K562 (cell line): ENCODE data around the gene TRIM24. TPM values are rescaled to one million over a fixed set of nuclear protein-coding genes. Genes with fewer than 3 reads are reported as not detected.

Source experiments
- ADNP ChIP-seq: fragments of 200-800 bp; sonication (Bioruptor generic); IDR thresholded peaks from 2 replicates; pipeline ENCODE4 v1.6.1; 2016; ENCODE audit warnings: missing genetic modification characterization, missing compliant biosample characterization
- BRD4 ChIP-seq: fragments of 200-600 bp; sonication (generic); IDR thresholded peaks from 2 replicates; pipeline ENCODE4 v1.6.1; 2017; ENCODE audit warnings: inconsistent platforms
- CBFA2T3 ChIP-seq: fragments of 450-650 bp; IDR thresholded peaks from 2 replicates; pipeline ENCODE4 v1.6.1; 2017
- DACH1 ChIP-seq: fragments of 450-650 bp; IDR thresholded peaks from 2 replicates; pipeline ENCODE4 v1.6.1; 2018; ENCODE audit not compliant: partially characterized antibody
- KLF10 ChIP-seq: fragments of 250-450 bp; sonication (Bioruptor Pico); IDR thresholded peaks from 2 replicates; pipeline ENCODE4 v1.6.1; 2021; ENCODE audit warnings: matching md5 sums
- PCBP1 ChIP-seq: fragments of 200-400 bp; formaldehyde crosslinking; IDR thresholded peaks from 2 replicates; pipeline ENCODE4 v1.6.1; 2018; ENCODE audit warnings: mild to moderate bottlenecking, low read depth, low read length; ENCODE audit not compliant: poor library complexity, severe bottlenecking
- POLR2G ChIP-seq: fragments of 200-400 bp; formaldehyde crosslinking; IDR thresholded peaks from 2 replicates; pipeline ENCODE4 v1.6.1; 2017; ENCODE audit warnings: low read depth, mild to moderate bottlenecking, antibody characterized with exemption, low read length, moderate library complexity
- SIN3A ChIP-seq, 2 experiments: fragments of 150-350 bp in 1 of 2; IDR thresholded peaks; 2 replicates each; pipeline ENCODE4 v1.6.1; 2011 to 2016; ENCODE audit warnings: borderline replicate concordance in 2 of 2, low read depth in 2 of 2, low read length in 2 of 2, mild to moderate bottlenecking in 2 of 2, moderate library complexity in 2 of 2; ENCODE audit not compliant: control insufficient read depth in 1 of 2
- ZNF408 ChIP-seq: fragments of 250-450 bp; sonication (Bioruptor Pico); IDR thresholded peaks from 2 replicates; pipeline ENCODE4 v1.4.0; 2020; ENCODE audit warnings: low read depth, mild to moderate bottlenecking, moderate library complexity
- polyA plus RNA-seq, 8 experiments: library from polyadenylated mRNA; depleted of rRNA in 4 of 8; stranded (reverse) in 5 of 8; unstranded in 3 of 8; fragments of >200 nt; fragmentation: Nextera tagmentation in 2 of 8; fragmentation: Illumina TruSeq in 1 of 8; extraction: Ambion mirVana in 2 of 8; extraction: Trizol in 1 of 8; gene quantifications; 2 replicates each; pipeline versions ENCODE4 v1.2.1 to v1.2.3, GENCODE V29; 2011 to 2014; ENCODE audit warnings: inconsistent platforms in 1 of 8, missing spikeins in 1 of 8
- total RNA-seq, 7 experiments: library from RNA; depleted of rRNA in 6 of 7; stranded (reverse); fragments of >200 nt in 6 of 7; fragmentation: Illumina TruSeq in 2 of 7; extraction: Trizol in 2 of 7; gene quantifications; 2 replicates each; pipeline versions ENCODE4 v1.2.1 to v1.2.3, GENCODE V29; 2011 to 2021; ENCODE audit warnings: low replicate concordance in 1 of 7
- TF ChIP-seq, protein P1 (sequence below): conservative IDR thresholded peaks from 2 replicates; pipeline ENCODE4 v1.6.1; 2011; ENCODE audit warnings: low read depth, mild to moderate bottlenecking, low read length; ENCODE audit not compliant: control insufficient read depth
- TF ChIP-seq, protein P2 (sequence below): fragments of 450-650 bp; IDR thresholded peaks from 2 replicates; pipeline ENCODE4 v1.6.1; 2017; ENCODE audit warnings: antibody characterized with exemption, mild to moderate bottlenecking
- TF ChIP-seq, protein P3 (sequence below): fragments of 200-800 bp; sonication (Bioruptor generic); IDR thresholded peaks from 2 replicates; pipeline ENCODE4 v1.6.1; 2016; ENCODE audit warnings: missing genetic modification characterization, missing compliant biosample characterization
- TF ChIP-seq, protein P4 (sequence below): fragments of 450-650 bp; IDR thresholded peaks from 2 replicates; pipeline ENCODE4 v1.6.1; 2016; ENCODE audit warnings: missing biosample characterization, missing genetic modification characterization

The TRIM24 gene
- total and polyA plus RNA-seq, 9 of the 15 experiments (the other 6 are each of a cell fraction or from before 2014, with no cell fraction given) = 13.4 to 74.0 (median 41.7) TPM

DNA sequence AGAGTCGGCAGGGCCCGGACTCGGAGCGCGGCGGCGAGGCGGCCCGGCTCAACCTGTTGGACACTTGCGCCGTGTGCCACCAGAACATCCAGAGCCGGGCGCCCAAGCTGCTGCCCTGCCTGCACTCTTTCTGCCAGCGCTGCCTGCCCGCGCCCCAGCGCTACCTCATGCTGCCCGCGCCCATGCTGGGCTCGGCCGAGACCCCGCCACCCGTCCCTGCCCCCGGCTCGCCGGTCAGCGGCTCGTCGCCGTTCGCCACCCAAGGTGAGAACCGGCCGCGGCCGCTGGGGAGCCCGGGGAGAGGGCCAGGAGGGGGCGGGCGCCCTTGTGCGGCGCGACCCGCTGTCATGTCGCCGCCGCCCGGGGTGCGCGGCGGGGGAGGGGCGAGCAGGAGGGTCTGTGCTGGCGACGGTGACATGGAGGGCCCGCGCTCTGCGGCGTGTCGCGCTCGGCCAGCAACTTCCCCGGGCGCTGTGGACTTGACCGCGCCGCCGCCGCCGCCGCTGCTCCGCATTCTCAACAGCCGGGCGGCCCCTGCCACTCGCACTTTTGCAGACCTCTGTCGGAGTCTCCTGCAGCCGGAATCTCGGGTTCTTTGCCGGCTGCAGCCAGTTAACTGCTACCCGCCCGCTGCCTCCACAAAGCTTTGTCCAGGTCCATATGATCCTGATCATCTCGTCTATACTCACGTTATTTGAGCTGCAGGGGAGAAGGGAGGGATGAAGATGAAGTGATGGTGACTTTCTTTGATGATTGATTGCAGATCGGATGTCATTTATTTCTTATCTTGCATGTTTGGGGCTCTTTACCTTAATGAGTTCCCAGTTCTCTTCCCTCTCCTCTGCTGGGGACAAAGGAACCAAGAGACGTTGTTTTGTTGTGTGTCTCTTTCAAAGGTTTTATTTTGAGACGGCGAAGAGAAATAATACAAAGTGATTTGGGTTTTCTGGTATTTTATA, 869 bp downstream of the TRIM24 start (continued):
- TF ChIP-seq, protein P1, sequence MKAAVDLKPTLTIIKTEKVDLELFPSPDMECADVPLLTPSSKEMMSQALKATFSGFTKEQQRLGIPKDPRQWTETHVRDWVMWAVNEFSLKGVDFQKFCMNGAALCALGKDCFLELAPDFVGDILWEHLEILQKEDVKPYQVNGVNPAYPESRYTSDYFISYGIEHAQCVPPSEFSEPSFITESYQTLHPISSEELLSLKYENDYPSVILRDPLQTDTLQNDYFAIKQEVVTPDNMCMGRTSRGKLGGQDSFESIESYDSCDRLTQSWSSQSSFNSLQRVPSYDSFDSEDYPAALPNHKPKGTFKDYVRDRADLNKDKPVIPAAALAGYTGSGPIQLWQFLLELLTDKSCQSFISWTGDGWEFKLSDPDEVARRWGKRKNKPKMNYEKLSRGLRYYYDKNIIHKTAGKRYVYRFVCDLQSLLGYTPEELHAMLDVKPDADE = peak; percentile 78
- peak; percentile 83 for TF ChIP-seq POLR2G
- TF ChIP-seq BRD4 = peak; percentile 91; the same call in 1 of the 2 replicates
- TF ChIP-seq PCBP1 = peak; percentile 56
- TF ChIP-seq SIN3A (IDR thresholded peaks at IDR 0.05; ENCODE audit: borderline replicate concordance in 2 of 2, control insufficient read depth in 1 of 2, low read depth in 2 of 2, low read length in 2 of 2) = peak in 1 of 2 experiments; percentile 52; a peak in 1 of 4 replicates
- TF ChIP-seq CBFA2T3 = 0 out of 2 replicates have a peak, but pooled peaks have one; percentile 6
- TF ChIP-seq, protein P2, sequence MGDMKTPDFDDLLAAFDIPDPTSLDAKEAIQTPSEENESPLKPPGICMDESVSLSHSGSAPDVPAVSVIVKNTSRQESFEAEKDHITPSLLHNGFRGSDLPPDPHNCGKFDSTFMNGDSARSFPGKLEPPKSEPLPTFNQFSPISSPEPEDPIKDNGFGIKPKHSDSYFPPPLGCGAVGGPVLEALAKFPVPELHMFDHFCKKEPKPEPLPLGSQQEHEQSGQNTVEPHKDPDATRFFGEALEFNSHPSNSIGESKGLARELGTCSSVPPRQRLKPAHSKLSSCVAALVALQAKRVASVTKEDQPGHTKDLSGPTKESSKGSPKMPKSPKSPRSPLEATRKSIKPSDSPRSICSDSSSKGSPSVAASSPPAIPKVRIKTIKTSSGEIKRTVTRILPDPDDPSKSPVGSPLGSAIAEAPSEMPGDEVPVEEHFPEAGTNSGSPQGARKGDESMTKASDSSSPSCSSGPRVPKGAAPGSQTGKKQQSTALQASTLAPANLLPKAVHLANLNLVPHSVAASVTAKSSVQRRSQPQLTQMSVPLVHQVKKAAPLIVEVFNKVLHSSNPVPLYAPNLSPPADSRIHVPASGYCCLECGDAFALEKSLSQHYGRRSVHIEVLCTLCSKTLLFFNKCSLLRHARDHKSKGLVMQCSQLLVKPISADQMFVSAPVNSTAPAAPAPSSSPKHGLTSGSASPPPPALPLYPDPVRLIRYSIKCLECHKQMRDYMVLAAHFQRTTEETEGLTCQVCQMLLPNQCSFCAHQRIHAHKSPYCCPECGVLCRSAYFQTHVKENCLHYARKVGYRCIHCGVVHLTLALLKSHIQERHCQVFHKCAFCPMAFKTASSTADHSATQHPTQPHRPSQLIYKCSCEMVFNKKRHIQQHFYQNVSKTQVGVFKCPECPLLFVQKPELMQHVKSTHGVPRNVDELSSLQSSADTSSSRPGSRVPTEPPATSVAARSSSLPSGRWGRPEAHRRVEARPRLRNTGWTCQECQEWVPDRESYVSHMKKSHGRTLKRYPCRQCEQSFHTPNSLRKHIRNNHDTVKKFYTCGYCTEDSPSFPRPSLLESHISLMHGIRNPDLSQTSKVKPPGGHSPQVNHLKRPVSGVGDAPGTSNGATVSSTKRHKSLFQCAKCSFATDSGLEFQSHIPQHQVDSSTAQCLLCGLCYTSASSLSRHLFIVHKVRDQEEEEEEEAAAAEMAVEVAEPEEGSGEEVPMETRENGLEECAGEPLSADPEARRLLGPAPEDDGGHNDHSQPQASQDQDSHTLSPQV = no peak
- TF ChIP-seq ZNF408 (CRISPR knock-in tag) = no peak
- TF ChIP-seq ADNP (tag) = no peak
- TF ChIP-seq KLF10 (CRISPR knock-in tag) = no peak
- TF ChIP-seq, protein P3, sequence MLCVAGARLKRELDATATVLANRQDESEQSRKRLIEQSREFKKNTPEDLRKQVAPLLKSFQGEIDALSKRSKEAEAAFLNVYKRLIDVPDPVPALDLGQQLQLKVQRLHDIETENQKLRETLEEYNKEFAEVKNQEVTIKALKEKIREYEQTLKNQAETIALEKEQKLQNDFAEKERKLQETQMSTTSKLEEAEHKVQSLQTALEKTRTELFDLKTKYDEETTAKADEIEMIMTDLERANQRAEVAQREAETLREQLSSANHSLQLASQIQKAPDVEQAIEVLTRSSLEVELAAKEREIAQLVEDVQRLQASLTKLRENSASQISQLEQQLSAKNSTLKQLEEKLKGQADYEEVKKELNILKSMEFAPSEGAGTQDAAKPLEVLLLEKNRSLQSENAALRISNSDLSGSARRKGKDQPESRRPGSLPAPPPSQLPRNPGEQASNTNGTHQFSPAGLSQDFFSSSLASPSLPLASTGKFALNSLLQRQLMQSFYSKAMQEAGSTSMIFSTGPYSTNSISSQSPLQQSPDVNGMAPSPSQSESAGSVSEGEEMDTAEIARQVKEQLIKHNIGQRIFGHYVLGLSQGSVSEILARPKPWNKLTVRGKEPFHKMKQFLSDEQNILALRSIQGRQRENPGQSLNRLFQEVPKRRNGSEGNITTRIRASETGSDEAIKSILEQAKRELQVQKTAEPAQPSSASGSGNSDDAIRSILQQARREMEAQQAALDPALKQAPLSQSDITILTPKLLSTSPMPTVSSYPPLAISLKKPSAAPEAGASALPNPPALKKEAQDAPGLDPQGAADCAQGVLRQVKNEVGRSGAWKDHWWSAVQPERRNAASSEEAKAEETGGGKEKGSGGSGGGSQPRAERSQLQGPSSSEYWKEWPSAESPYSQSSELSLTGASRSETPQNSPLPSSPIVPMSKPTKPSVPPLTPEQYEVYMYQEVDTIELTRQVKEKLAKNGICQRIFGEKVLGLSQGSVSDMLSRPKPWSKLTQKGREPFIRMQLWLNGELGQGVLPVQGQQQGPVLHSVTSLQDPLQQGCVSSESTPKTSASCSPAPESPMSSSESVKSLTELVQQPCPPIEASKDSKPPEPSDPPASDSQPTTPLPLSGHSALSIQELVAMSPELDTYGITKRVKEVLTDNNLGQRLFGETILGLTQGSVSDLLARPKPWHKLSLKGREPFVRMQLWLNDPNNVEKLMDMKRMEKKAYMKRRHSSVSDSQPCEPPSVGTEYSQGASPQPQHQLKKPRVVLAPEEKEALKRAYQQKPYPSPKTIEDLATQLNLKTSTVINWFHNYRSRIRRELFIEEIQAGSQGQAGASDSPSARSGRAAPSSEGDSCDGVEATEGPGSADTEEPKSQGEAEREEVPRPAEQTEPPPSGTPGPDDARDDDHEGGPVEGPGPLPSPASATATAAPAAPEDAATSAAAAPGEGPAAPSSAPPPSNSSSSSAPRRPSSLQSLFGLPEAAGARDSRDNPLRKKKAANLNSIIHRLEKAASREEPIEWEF (CRISPR knock-in tag) = no peak
- no peak for TF ChIP-seq DACH1
- TF ChIP-seq, protein P4, sequence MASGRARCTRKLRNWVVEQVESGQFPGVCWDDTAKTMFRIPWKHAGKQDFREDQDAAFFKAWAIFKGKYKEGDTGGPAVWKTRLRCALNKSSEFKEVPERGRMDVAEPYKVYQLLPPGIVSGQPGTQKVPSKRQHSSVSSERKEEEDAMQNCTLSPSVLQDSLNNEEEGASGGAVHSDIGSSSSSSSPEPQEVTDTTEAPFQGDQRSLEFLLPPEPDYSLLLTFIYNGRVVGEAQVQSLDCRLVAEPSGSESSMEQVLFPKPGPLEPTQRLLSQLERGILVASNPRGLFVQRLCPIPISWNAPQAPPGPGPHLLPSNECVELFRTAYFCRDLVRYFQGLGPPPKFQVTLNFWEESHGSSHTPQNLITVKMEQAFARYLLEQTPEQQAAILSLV (tag) = no peak
